Keratinocyte (primary cell): ENCODE data around the gene SPINT1. TPM values are rescaled to one million over a fixed set of nuclear protein-coding genes. Genes with fewer than 3 reads are reported as not detected.

Experiments used
- DNase-seq: peaks from one replicate; pipeline ENCODE4 v3.0.0-alpha.2; 2011; ENCODE audit warnings: low read depth, missing footprints, low spot score
- FAIRE-seq: peaks from 2 replicates; lab custom pipeline; 2011; peaks lifted over from hg19 to GRCh38; lab: Jason Lieb, UNC
- H2AFZ ChIP-seq: 2 replicates; pipeline ENCODE4 v1.6.0; 2012; ENCODE audit warnings: low read length, control low read depth, inconsistent platforms; ENCODE audit not compliant: control insufficient read depth
- H3K27ac ChIP-seq: 2 replicates; pipeline ENCODE4 v1.5.1; 2011; ENCODE audit warnings: low read length; ENCODE audit not compliant: control insufficient read depth, insufficient read depth
- H3K27me3 ChIP-seq: 3 replicates; pipeline ENCODE4 v1.6.0; 2011; ENCODE audit warnings: low read length; ENCODE audit not compliant: control insufficient read depth, insufficient read depth; ENCODE audit errors: extremely low read depth
- H3K36me3 ChIP-seq, 2 experiments: 2 replicates in 1 of 2; 3 replicates in 1 of 2; pipeline ENCODE4 v1.5.1; 2011; ENCODE audit warnings: low read length in 2 of 2, mild to moderate bottlenecking in 1 of 2; ENCODE audit not compliant: control insufficient read depth in 2 of 2, insufficient read depth in 2 of 2; ENCODE audit errors: extremely low read depth in 1 of 2
- H3K4me1 ChIP-seq: 3 replicates; pipeline ENCODE4 v1.5.1; 2011; ENCODE audit warnings: low read length; ENCODE audit not compliant: control insufficient read depth, insufficient read depth; ENCODE audit errors: extremely low read depth
- H3K4me2 ChIP-seq: 3 replicates; pipeline ENCODE4 v1.6.0; 2011; ENCODE audit warnings: low read depth, low read length; ENCODE audit not compliant: control insufficient read depth, insufficient read depth; ENCODE audit errors: extremely low read depth
- H3K4me3 ChIP-seq, 3 experiments: fragments of 200-600 bp in 1 of 3; sonication (generic) in 1 of 3; 2 replicates in 2 of 3; 3 replicates in 1 of 3; pipeline ENCODE4 v1.5.1; 2011 to 2016; ENCODE audit warnings: low read length in 3 of 3, mild to moderate bottlenecking in 3 of 3, control low read depth in 2 of 3, inconsistent platforms in 1 of 3, low read depth in 1 of 3, mixed read lengths in 1 of 3, mixed run types in 1 of 3, moderate library complexity in 1 of 3; ENCODE audit not compliant: control insufficient read depth in 2 of 3, insufficient read depth in 2 of 3; ENCODE audit errors: extremely low read depth in 1 of 3
- H3K79me2 ChIP-seq: 2 replicates; pipeline ENCODE4 v1.6.0; 2012; ENCODE audit warnings: low read length; ENCODE audit not compliant: control insufficient read depth, insufficient read depth
- H3K9ac ChIP-seq: 3 replicates; pipeline ENCODE4 v1.6.0; 2011; ENCODE audit warnings: low read length; ENCODE audit not compliant: control insufficient read depth, insufficient read depth; ENCODE audit errors: extremely low read depth
- H3K9me1 ChIP-seq: 3 replicates; pipeline ENCODE4 v1.6.0; 2011; ENCODE audit warnings: low read length; ENCODE audit not compliant: control insufficient read depth, insufficient read depth; ENCODE audit errors: extremely low read depth
- H3K9me3 ChIP-seq: 2 replicates; pipeline ENCODE4 v1.5.1; 2012; ENCODE audit warnings: low read depth, low read length; ENCODE audit not compliant: control insufficient read depth
- H4K20me1 ChIP-seq: 3 replicates; pipeline ENCODE4 v1.6.0; 2011; ENCODE audit warnings: low read length; ENCODE audit not compliant: control insufficient read depth, insufficient read depth; ENCODE audit errors: extremely low read depth
- EZH2 ChIP-seq: IDR thresholded peaks from one replicate; pipeline ENCODE4 v1.6.1; 2012; ENCODE audit warnings: inconsistent platforms, mild to moderate bottlenecking, low read length, moderate library complexity
- dilution Hi-C: fragments of 300-500 bp; cut with MboI; formaldehyde crosslinking; loops from one replicate; pipeline ENCODE4 v1.7.0; 2020; ENCODE audit warnings: low sequenced_read_pairs; ENCODE audit not compliant: extremely low pct_ligation_motif_present
- polyA plus RNA-seq, 5 experiments: library from polyadenylated mRNA; depleted of rRNA in 3 of 5; stranded (reverse) in 3 of 5; stranded (forward) in 1 of 5; unstranded in 1 of 5; fragments of >200 nt; gene quantifications; 1 replicate in 1 of 5; 2 replicates in 3 of 5; 3 replicates in 1 of 5; pipeline versions ENCODE4 v1.2.1 to v1.2.3, GENCODE V29; 2011 to 2012; ENCODE audit warnings: missing spikeins in 2 of 5, low read depth in 1 of 5, low replicate concordance in 1 of 5
- TF ChIP-seq, protein P1 (sequence below), 3 experiments: IDR thresholded peaks in 1 of 3; conservative IDR thresholded peaks in 1 of 3; optimal IDR thresholded peaks in 1 of 3; 2 replicates in 2 of 3; 3 replicates in 1 of 3; pipeline versions ENCODE3 to v1.5.1; 2011; ENCODE audit warnings: low read length in 3 of 3, mild to moderate bottlenecking in 3 of 3, moderate library complexity in 2 of 3, control low read depth in 1 of 3, inconsistent platforms in 1 of 3; ENCODE audit not compliant: insufficient read depth in 2 of 3; ENCODE audit errors: extremely low read depth in 1 of 3

SPINT1 gene
- polyA plus RNA-seq, 1 donor (not counting 4 experiments of a cell fraction or from before 2014, with no cell fraction given): 40.9 TPM

DNA sequence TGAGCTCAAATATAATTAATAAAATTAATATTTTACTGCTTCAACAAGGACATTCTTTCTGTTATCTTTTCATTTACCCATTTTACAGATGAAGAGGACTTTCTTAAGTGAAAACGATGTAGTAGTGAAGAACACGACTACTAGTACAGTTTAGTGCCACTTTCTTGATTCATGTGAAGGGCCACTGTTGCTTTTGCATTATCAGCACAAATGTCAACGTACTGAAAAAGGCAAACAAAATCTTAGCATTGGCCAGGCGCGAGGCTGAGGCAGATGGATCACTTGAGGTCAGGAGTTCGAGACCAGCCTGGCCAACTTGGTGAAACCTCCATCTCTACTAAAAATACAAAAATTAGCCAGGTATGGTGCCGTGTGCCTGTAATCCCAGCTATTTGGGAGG lies 24.8 kb upstream of the SPINT1 start:
- Histone ChIP-seq H3K9me1 (no peaks in the 10 kb centered on the region), H3K4me1 (peaks cover 4% of the 10 kb centered on the region), H3K27me3 (no peaks in the 10 kb centered on the region), H3K36me3 (peaks cover 3 to 6% of the 10 kb centered on the region in 2 experiments), H3K4me3 (no peak overlapping the region), H3K9ac (no peak overlapping the region), H3K9me3 (no peaks in the 10 kb centered on the region), H3K27ac (no peak overlapping the region), H3K79me2 (no peaks in the 10 kb centered on the region), H3K4me2 (no peak overlapping the region), H4K20me1 (no peaks in the 10 kb centered on the region), H2AFZ (no peak overlapping the region)
- DNase-seq (no peak), FAIRE-seq (no peak)
- dilution Hi-C loops: no loop called here
- TF ChIP-seq, protein P1, sequence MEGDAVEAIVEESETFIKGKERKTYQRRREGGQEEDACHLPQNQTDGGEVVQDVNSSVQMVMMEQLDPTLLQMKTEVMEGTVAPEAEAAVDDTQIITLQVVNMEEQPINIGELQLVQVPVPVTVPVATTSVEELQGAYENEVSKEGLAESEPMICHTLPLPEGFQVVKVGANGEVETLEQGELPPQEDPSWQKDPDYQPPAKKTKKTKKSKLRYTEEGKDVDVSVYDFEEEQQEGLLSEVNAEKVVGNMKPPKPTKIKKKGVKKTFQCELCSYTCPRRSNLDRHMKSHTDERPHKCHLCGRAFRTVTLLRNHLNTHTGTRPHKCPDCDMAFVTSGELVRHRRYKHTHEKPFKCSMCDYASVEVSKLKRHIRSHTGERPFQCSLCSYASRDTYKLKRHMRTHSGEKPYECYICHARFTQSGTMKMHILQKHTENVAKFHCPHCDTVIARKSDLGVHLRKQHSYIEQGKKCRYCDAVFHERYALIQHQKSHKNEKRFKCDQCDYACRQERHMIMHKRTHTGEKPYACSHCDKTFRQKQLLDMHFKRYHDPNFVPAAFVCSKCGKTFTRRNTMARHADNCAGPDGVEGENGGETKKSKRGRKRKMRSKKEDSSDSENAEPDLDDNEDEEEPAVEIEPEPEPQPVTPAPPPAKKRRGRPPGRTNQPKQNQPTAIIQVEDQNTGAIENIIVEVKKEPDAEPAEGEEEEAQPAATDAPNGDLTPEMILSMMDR (optimal IDR thresholded peaks at IDR 0.05 in 1 of 3, IDR thresholded peaks at IDR 0.05 in 1 of 3, conservative IDR thresholded peaks at IDR 0.05 in 1 of 3; ENCODE audit: extremely low read depth in 1 of 3, insufficient read depth in 2 of 3, low read length in 3 of 3): no peak
- no peak for TF ChIP-seq EZH2

DNA sequence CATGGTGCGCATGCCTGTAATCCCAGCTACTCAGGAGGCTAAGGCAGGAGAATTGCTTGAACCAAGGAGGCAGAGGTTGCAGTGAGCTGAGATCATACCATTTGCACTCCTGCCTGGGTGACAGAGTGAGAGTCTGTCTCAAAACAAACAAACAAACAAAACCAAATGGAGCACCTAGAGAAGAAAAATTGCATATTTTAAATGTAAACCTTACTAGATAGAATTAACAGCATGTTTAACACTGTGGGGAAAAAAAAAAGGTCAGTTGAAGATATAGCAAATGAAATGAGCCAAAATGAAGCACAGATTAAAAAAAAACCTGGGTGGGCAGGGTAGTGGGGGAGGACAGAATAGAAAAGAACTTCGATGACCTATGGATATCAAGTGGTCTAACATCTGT lies 22.7 kb upstream of the SPINT1 start:
- no peak for TF ChIP-seq EZH2
- TF ChIP-seq, protein P1 (optimal IDR thresholded peaks at IDR 0.05 in 1 of 3, IDR thresholded peaks at IDR 0.05 in 1 of 3, conservative IDR thresholded peaks at IDR 0.05 in 1 of 3; ENCODE audit: extremely low read depth in 1 of 3, insufficient read depth in 2 of 3, low read length in 3 of 3): no peak
- no peak overlapping the region for H3K9ac ChIP-seq
- H3K4me2 ChIP-seq: no peak overlapping the region
- no peaks in the 10 kb centered on the region for H4K20me1 ChIP-seq
- no peak overlapping the region for H3K4me3 ChIP-seq
- H3K79me2 ChIP-seq: no peaks in the 10 kb centered on the region
- no peaks in the 10 kb centered on the region for H3K27me3 ChIP-seq
- FAIRE-seq: no peak
- H2AFZ ChIP-seq: no peak overlapping the region
- DNase-seq: no peak
- H3K36me3 ChIP-seq: no peaks in the 10 kb centered on the region
- no peaks in the 10 kb centered on the region for H3K9me3 ChIP-seq
- H3K27ac ChIP-seq: no peak overlapping the region
- H3K4me1 ChIP-seq: peaks cover 5% of the 10 kb centered on the region
- dilution Hi-C loops: no loop called here
- H3K9me1 ChIP-seq: no peaks in the 10 kb centered on the region
